Sigmoid colon (tissue), 7 donors: ENCODE measurements around the gene HADHA. TPM values are rescaled to one million over a fixed set of nuclear protein-coding genes. Genes with fewer than 3 reads are reported as not detected.
A peak's percentile ranks its signal among the peaks of the same experiment; 100 is the strongest.

Experiments
- DNase-seq: peaks from one replicate; pipeline ENCODE4 v3.0.0-alpha.2; 2019
- H3K27ac ChIP-seq, 4 donors: fragments of 200-600 bp; sonication (generic); one replicate each; pipeline ENCODE4 v1.5.1; 2016 to 2019; ENCODE audit warnings: mild to moderate bottlenecking in 1 of 4
- H3K27me3 ChIP-seq, 3 donors: fragments of 200-600 bp; sonication (generic); one replicate each; pipeline ENCODE4 v1.5.1; 2019; ENCODE audit warnings: mild to moderate bottlenecking in 1 of 3
- H3K36me3 ChIP-seq, 4 donors: fragments of 200-600 bp; sonication (generic); one replicate each; pipeline ENCODE4 v1.5.1; 2016 to 2019
- H3K4me1 ChIP-seq, 4 donors: fragments of 200-600 bp; sonication (generic); one replicate each; pipeline ENCODE4 v1.5.1; 2017 to 2019
- H3K4me3 ChIP-seq, 4 donors: fragments of 200-600 bp; sonication (generic); one replicate each; pipeline ENCODE4 v1.5.1; 2017 to 2019; ENCODE audit warnings: mild to moderate bottlenecking in 2 of 4, moderate library complexity in 1 of 4
- H3K9me3 ChIP-seq, 4 donors: fragments of 200-600 bp in 3 of 4; sonication (generic) in 3 of 4; one replicate each; pipeline versions ENCODE4 v1.5.1 to v1.6.1; 2013 to 2019
- CTCF ChIP-seq, 4 experiments: fragments of 450-650 bp in 3 of 4; fragments of 200-600 bp in 1 of 4; IDR thresholded peaks; one replicate each; pipeline ENCODE4 v1.5.1; 2016 to 2019; ENCODE audit warnings: antibody characterized with exemption in 4 of 4, mild to moderate bottlenecking in 3 of 4, moderate library complexity in 2 of 4
- EP300 ChIP-seq, 4 donors: sonication (generic); formaldehyde crosslinking; IDR thresholded peaks; one replicate each; pipeline ENCODE4 v1.6.1; 2017; ENCODE audit warnings: antibody characterized with exemption in 4 of 4
- POLR2A ChIP-seq, 2 donors: fragments of 450-650 bp; IDR thresholded peaks; one replicate each; pipeline ENCODE4 v1.6.1; 2016; ENCODE audit warnings: antibody characterized with exemption in 2 of 2, mild to moderate bottlenecking in 2 of 2, moderate library complexity in 2 of 2
- POLR2AphosphoS5 ChIP-seq, 4 donors: sonication (generic); formaldehyde crosslinking; IDR thresholded peaks; one replicate each; pipeline ENCODE4 v1.6.1; 2017; ENCODE audit warnings: antibody characterized with exemption in 4 of 4
- WGBS, 2 donors: extraction: QIAGEN DNeasy Blood & Tissue Kit; methylation state at CpG; one replicate each; pipeline ENCODE4 v1.1.7; 2013; 5-methylcytosine and 5-hydroxymethylcytosine counted together
- intact Hi-C: fragments of 100-400 bp; cut with DNase I; formaldehyde crosslinking; loops from one replicate; pipeline ENCODE4 v1.15.1; 2023
- polyA plus RNA-seq, 3 donors: library from polyadenylated mRNA; stranded (reverse); fragments of 200-250 nt; gene quantifications; one replicate each; pipeline ENCODE4 v1.2.3, GENCODE V29; 2013
- total RNA-seq, 4 donors: library from RNA; depleted of rRNA; stranded (reverse); fragments of >200 nt; gene quantifications; one replicate each; pipeline ENCODE4 v1.1.0, GENCODE V29; 2016
- donor health status: healthy with polysubstance abuse.
- donor health status: Bipolar disorder and iron deficiency.
- donor health status: healthy.

The HADHA gene
- total and polyA plus RNA-seq, 7 donors, result 96.7 to 148 (median 122) TPM

- Histone ChIP-seq H3K36me3 (no peaks in the 10 kb centered on the region), H3K4me1 (peaks cover 0 to 17% (median 11%) of the 10 kb centered on the region in 4 donors), H3K9me3 (no peaks in the 10 kb centered on the region), H3K27ac (no peak overlapping the region), H3K4me3 (peak overlapping the region in 2 of 4 donors; percentile 47 to 57), H3K27me3 (peaks cover 3 to 21% (median 18%) of the 10 kb centered on the region in 3 donors)
- no peak for TF ChIP-seq POLR2AphosphoS5 (IDR thresholded peaks at IDR 0.05)
- TF ChIP-seq EP300 (IDR thresholded peaks at IDR 0.05), result no peak
- 22 to 31% methylated on average over 12 of the region's 12 CpGs for WGBS, 2 donors
- intact Hi-C loops, result no loop called here
- DNase-seq, result no peak
These were observed 65.0 kb downstream of the HADHA start for GRCh38 chr2:26179446-26179913.

GRCh38 chr2:26178746-26179436, 65.5 kb downstream of the HADHA start:
- H3K36me3 ChIP-seq, result no peaks in the 10 kb centered on the region
- peaks cover 0 to 17% (median 13%) of the 10 kb centered on the region in 4 donors for H3K4me1 ChIP-seq
- TF ChIP-seq POLR2AphosphoS5 (IDR thresholded peaks at IDR 0.05) (no peak), CTCF (IDR thresholded peaks at IDR 0.05) (no peak), EP300 (IDR thresholded peaks at IDR 0.05) (no peak), POLR2A (IDR thresholded peaks at IDR 0.05) (no peak)
- no peaks in the 10 kb centered on the region for H3K9me3 ChIP-seq
- peaks cover 9 to 27% (median 24%) of the 10 kb centered on the region in 3 donors for H3K27me3 ChIP-seq
- 1 to 2% methylated on average over 48 of the region's 48 CpGs for WGBS, 2 donors
- no peak overlapping the region for H3K27ac ChIP-seq
- H3K4me3 ChIP-seq, result peak overlapping the region; percentile 38 to 57 (median 44)
- intact Hi-C loops, result no loop called here
- no peak for DNase-seq

GRCh38 chr2:26178246-26178645, 66.2 kb downstream of the HADHA start:
- peaks cover 15 to 33% (median 30%) of the 10 kb centered on the region in 3 donors for H3K27me3 ChIP-seq
- TF ChIP-seq EP300 (IDR thresholded peaks at IDR 0.05) (no peak), POLR2A (IDR thresholded peaks at IDR 0.05) (no peak), POLR2AphosphoS5 (IDR thresholded peaks at IDR 0.05) (no peak), CTCF (IDR thresholded peaks at IDR 0.05) (no peak)
- H3K27ac ChIP-seq, result no peak overlapping the region
- no peaks in the 10 kb centered on the region for H3K9me3 ChIP-seq
- no peak for DNase-seq
- intact Hi-C loops, result no loop called here
- peak overlapping the region in 3 of 4 donors; percentile 41 to 57 (median 47) for H3K4me3 ChIP-seq
- peaks cover 0 to 23% (median 19%) of the 10 kb centered on the region in 4 donors for H3K4me1 ChIP-seq
- WGBS, 2 donors, result 83 to 87% methylated on average over 3 of the region's 3 CpGs
- H3K36me3 ChIP-seq, result no peaks in the 10 kb centered on the region

GRCh38 chr2:26177122-26177521, 67.3 kb downstream of the HADHA start:
- H3K27ac ChIP-seq, result no peak overlapping the region
- WGBS, 2 donors, result 95 to 96% methylated on average over 7 of the region's 7 CpGs
- no peaks in the 10 kb centered on the region for H3K9me3 ChIP-seq
- H3K27me3 ChIP-seq, result peaks cover 20 to 42% (median 37%) of the 10 kb centered on the region in 3 donors
- peaks cover 0 to 31% (median 24%) of the 10 kb centered on the region in 4 donors for H3K4me1 ChIP-seq
- no peak for TF ChIP-seq POLR2A (IDR thresholded peaks at IDR 0.05)
- TF ChIP-seq CTCF (IDR thresholded peaks at IDR 0.05), result no peak
- no peak for TF ChIP-seq EP300 (IDR thresholded peaks at IDR 0.05)
- TF ChIP-seq POLR2AphosphoS5 (IDR thresholded peaks at IDR 0.05), result no peak
- no peak overlapping the region for H3K4me3 ChIP-seq
- intact Hi-C loops, result no loop called here
- peak; percentile 21 for DNase-seq
- no peaks in the 10 kb centered on the region for H3K36me3 ChIP-seq

- Histone ChIP-seq H3K36me3 (no peaks in the 10 kb centered on the region), H3K27me3 (peaks cover 20 to 45% (median 41%) of the 10 kb centered on the region in 3 donors), H3K27ac (no peak overlapping the region), H3K4me3 (no peak overlapping the region), H3K4me1 (peaks cover 0 to 31% (median 24%) of the 10 kb centered on the region in 4 donors), H3K9me3 (no peaks in the 10 kb centered on the region)
- peak; percentile 50 for DNase-seq
- 88 to 89% methylated on average over 11 of the region's 11 CpGs for WGBS, 2 donors
- no peak for TF ChIP-seq CTCF (IDR thresholded peaks at IDR 0.05)
- TF ChIP-seq POLR2A (IDR thresholded peaks at IDR 0.05), result no peak
- no peak for TF ChIP-seq POLR2AphosphoS5 (IDR thresholded peaks at IDR 0.05)
- no peak for TF ChIP-seq EP300 (IDR thresholded peaks at IDR 0.05)
- intact Hi-C loops, result no loop called here
These were observed 68.2 kb downstream of the HADHA start for GRCh38 chr2:26176279-26176615.
